Epithelial cell of esophagus (primary cell): ENCODE measurements around the gene SRMS.

Source experiments
- DNase-seq: peaks from one replicate; pipeline ENCODE4 v3.0.0; 2010; ENCODE audit warnings: low read depth
- H3K4me3 ChIP-seq: 2 replicates; pipeline ENCODE4 v1.5.1; 2011; ENCODE audit warnings: mild to moderate bottlenecking, low read length, control low read depth
- TF ChIP-seq, protein P1 (sequence below): IDR thresholded peaks from 2 replicates; pipeline ENCODE4 v1.5.1; 2011; ENCODE audit warnings: low read depth, mild to moderate bottlenecking, low read length, control low read depth, inconsistent platforms; ENCODE audit not compliant: insufficient read depth; ENCODE audit errors: missing control alignments

Gene SRMS

DNA sequence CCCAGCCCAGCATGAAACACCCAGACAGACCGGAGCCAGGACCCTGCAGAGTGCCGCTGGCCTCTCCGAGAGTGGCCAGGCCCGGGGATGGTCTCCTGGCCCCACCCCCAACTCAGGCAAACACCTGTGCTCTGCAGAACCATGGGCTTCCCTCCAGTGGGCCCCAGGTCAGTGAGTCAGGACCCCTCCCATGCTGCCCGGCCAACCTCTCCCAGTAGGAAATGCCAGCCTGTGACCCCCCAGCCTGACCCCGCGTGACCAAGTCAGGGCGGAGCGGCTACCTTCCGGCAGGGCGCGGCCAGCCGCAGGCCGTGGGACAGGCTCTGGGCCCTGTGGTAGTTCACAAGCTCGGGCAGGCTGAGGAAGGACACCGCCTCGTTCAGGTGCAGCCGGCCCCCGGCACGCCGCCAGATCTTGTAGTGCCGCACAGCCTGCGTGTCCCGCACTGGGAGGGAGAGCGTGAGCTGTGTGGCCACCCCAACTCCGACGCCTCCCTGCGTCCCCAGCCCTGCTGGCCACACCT, 13.6 kb downstream of the SRMS start:
- TF ChIP-seq, protein P1, sequence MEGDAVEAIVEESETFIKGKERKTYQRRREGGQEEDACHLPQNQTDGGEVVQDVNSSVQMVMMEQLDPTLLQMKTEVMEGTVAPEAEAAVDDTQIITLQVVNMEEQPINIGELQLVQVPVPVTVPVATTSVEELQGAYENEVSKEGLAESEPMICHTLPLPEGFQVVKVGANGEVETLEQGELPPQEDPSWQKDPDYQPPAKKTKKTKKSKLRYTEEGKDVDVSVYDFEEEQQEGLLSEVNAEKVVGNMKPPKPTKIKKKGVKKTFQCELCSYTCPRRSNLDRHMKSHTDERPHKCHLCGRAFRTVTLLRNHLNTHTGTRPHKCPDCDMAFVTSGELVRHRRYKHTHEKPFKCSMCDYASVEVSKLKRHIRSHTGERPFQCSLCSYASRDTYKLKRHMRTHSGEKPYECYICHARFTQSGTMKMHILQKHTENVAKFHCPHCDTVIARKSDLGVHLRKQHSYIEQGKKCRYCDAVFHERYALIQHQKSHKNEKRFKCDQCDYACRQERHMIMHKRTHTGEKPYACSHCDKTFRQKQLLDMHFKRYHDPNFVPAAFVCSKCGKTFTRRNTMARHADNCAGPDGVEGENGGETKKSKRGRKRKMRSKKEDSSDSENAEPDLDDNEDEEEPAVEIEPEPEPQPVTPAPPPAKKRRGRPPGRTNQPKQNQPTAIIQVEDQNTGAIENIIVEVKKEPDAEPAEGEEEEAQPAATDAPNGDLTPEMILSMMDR, result no peak
- H3K4me3 ChIP-seq, result no peak overlapping the region
- DNase-seq, result peak; percentile 81

DNA sequence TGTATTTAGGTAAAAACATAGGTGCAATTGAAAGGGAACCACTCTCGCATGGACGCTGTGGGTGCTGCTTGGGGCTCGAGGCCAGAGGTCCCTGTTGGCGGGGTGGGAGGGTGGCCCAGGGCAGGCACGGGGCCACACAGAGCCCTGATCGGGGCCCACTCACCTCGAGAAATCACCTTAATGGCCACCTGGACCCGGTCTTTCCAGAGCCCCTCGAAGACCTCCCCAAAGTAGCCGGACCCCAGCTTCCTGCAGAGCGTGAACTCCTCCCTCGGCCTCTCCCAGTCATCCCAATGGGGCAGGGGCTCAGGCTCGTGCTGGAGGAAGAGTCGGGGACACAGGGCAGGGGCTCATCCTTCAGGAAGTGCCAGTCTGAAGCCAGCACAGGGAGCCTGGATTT, 14.2 kb downstream of the SRMS start:
- DNase-seq, result no peak

DNA sequence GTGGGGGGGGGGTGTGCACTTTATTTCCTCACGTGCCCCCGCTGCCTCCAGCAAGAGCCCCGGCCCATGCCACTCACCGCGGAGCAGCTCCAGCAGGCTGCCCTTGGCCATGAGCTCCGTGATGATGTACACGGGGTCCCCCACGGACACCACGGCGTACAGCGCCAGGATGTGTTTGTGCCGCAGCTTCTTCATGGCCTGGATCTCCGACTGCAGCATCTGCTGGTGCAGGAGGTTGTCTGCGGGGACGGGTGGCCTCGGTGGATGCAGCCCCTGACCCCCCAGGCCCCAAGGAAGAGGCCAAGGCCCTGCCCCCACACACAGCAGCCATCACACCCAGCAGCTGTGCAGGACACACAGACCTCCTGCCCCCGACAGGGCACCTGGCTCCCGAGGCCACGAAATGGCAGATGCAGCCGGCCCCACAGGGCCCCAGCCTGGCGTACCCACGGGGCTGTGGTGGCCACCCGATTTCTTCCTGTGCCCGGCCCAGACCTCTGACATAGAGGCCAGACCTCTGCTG, 15.0 kb downstream of the SRMS start:
- H3K4me3 ChIP-seq, result no peak overlapping the region
- no peak for DNase-seq
- TF ChIP-seq, protein P1, result no peak

More for the DNA sequence above, 14.2 kb downstream of the SRMS start:
- TF ChIP-seq, protein P1, result no peak
- H3K4me3 ChIP-seq, result no peak overlapping the region

DNA sequence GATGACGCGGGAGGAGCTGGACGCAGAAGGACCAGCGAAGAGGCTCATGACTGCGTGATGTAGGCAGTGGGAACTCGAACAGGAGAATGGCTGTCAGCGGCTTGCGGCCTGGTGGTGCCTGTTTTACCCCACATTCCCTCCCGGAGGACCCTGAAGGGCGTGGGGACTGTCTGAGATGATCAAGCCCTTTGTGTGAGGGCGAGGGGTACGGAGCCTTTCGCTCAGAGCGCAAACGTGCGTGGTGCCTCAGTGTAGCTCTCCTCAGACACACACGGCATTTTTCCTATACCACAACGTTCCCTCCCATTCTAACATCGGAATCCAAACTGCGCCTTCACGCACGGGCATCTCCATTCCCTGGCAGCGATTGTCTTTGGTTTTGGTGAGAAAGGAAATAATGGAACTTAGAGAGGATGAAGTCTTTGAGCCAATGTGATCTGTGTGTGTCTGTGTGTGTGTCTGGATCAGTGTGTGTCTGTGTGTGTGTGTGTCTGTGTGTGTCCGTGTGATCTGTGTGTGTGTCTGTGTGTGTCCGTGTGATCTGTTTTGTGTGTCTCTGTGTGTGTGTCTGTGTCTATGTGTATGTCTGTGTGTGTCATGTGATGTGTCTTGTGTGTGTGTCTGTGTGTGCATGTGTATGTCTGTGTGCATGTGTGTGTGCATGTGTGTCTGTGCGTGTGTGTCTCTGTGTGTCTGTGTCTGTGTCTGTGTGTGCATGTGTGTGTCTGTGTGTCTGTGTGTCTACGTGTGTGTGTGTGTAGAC, 15.7 kb downstream of the SRMS start:
- no peak for DNase-seq
- no peak overlapping the region for H3K4me3 ChIP-seq
- TF ChIP-seq, protein P1, result no peak

DNA sequence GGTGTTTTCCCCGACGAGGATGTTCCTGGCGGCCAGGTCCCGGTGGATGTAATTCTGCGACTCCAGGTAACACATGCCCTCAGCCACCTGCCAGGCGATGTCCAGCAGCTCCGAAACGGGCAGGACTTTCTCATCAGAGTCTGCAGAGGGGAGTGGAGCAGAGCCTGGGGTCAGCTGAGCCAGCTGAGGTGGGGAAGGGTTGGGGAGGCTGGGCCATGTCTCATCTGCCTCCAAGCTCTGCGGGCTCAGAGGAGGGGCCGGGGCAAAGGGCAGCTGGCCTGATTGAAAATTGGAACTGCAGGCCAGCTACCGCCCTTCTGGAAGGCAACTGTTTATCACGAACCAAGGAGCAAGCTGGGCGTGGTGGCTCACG, 16.8 kb downstream of the SRMS start:
- no peak overlapping the region for H3K4me3 ChIP-seq
- DNase-seq, result no peak
- TF ChIP-seq, protein P1, result no peak

DNA sequence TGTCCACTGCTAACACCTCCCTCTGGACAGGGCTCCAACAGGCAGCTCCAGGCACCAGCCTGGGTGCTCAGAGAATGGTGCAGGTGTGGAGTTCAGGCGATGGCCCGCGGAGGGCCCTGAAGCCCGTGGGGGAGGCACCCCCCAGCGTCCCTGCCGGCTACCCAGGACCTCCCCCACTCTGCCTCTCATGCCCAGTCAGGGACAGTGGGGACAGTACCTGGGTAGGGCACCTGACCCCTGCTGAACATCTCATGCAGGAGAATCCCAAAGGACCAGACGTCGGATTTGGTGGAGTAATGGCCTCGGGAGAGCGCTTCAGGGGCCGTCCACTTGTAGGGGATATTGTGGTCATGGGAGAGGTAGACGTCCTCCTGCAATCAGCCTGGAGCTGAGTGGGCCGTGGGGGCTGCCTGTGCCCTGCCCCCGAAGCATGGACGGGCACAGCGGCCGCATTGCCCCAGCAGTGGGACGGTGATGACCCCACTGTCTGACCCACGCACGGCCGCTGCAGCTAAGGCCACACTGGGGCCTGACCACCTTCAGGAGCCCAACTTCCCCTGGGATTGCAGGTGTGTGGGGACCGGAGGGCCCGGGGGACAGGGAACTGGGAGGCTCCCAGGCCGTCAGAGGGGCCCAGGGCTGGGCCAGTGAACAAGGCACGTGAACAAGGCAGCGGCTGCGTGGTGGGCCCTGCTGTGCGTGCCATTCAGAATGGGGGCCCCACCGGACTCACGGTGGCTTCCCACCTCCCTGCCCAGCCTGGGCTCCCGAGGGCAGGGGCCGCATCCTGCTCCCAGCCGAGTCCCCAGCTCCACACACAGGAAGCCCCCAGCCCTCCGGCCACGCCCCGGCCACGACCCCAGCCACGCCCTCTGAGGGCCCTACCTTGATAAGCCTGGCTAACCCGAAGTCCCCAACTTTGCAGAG, 17.4 kb downstream of the SRMS start:
- H3K4me3 ChIP-seq, result no peak overlapping the region
- no peak for DNase-seq
- TF ChIP-seq, protein P1, result no peak
